Activated T-helper 2 cell treated with anti-CD3 and anti-CD28 coated beads, Interferon-gamma antibody, Interleukin-2, Interleukin-4, amounts not matched to agents 10 μg/mL and 5 μg/mL and 100 μg/mL, durations not matched to agents 14 hours and 24 hours and 36 hours (primary cell): ENCODE measurements around the gene PCDHB12. TPM values are rescaled to one million over a fixed set of nuclear protein-coding genes. Genes with fewer than 3 reads are reported as not detected.
"Not testable (repeated sequence)": the region's sequence is repeated elsewhere in the genome, so short reads cannot be mapped to it uniquely, and the experiment has no call there.

Experiments used
- DNase-seq: peaks from one replicate; pipeline ENCODE4 v3.0.0; 2021; ENCODE audit warnings: low spot score
- H3K27ac Mint-ChIP-seq: one replicate; pipeline ENCODE4 v1.8.0; 2021; ENCODE audit warnings: mixed read lengths
- H3K27me3 Mint-ChIP-seq: one replicate; pipeline ENCODE4 v1.8.0; 2021; ENCODE audit warnings: low read depth, mixed read lengths
- H3K36me3 Mint-ChIP-seq: one replicate; pipeline ENCODE4 v1.8.0; 2021; ENCODE audit warnings: low read depth, mixed read lengths
- H3K4me1 Mint-ChIP-seq: one replicate; pipeline ENCODE4 v1.8.0; 2021; ENCODE audit warnings: low read depth, mixed read lengths
- H3K4me3 Mint-ChIP-seq: one replicate; pipeline ENCODE4 v1.8.0; 2021; ENCODE audit warnings: low read depth, mild to moderate bottlenecking, moderate library complexity, mixed read lengths
- H3K9me3 Mint-ChIP-seq: one replicate; pipeline ENCODE4 v1.8.0; 2021; ENCODE audit warnings: mixed read lengths
- intact Hi-C: fragments of 100-400 bp; cut with micrococcal nuclease; formaldehyde crosslinking; loops from one replicate; pipeline ENCODE4 v1.15.1; 2023
- total RNA-seq: library from RNA; stranded (reverse); gene quantifications from 2 replicates; pipeline ENCODE4 v1.2.3, GENCODE V29; 2022

The PCDHB12 gene
- total RNA-seq, 1 donor from 2014 or later: not detected

- intact Hi-C loops: loop anchor here (5.0 kb wide), 1 partner anchor 154 kb away; the partner anchor contains the start of gene PCDHGA3
- H3K9me3 Mint-ChIP-seq: peaks cover 44% of the 10 kb centered on the region
- H3K27ac Mint-ChIP-seq, DNase-seq, H3K36me3 Mint-ChIP-seq, H3K27me3 Mint-ChIP-seq, H3K4me1 Mint-ChIP-seq, H3K4me3 Mint-ChIP-seq: not testable (repeated sequence)
Measured at GRCh38 chr5:141188682-141189081, 19.8 kb upstream of the PCDHB12 start.

- not testable (repeated sequence) for DNase-seq, H3K4me1 Mint-ChIP-seq, H3K4me3 Mint-ChIP-seq, H3K27ac Mint-ChIP-seq, H3K27me3 Mint-ChIP-seq, H3K36me3 Mint-ChIP-seq
- peaks cover 44% of the 10 kb centered on the region for H3K9me3 Mint-ChIP-seq
- intact Hi-C loops: loop anchor here (5.0 kb wide), 1 partner anchor 153 kb away; the partner anchor contains the start of gene PCDHGA3
Measured at GRCh38 chr5:141189131-141189530, 19.4 kb upstream of the PCDHB12 start.

GRCh38 chr5:141192110-141192725, 16.3 kb upstream of the PCDHB12 start, which contains the start of gene PCDHB10:
PCDHB10 (plus strand) TSS chr5:141192353; CDS start chr5:141192553, 200 bp downstream.
- intact Hi-C loops: no loop called here
- Mint-ChIP-seq H3K4me3 (no peak within 1 kb of the TSS), H3K27me3 (peaks cover 2% of the 10 kb centered on the region)

GRCh38 chr5:141194332-141194731, 14.2 kb upstream of the PCDHB12 start:
- H3K36me3 Mint-ChIP-seq, DNase-seq, H3K27ac Mint-ChIP-seq, H3K27me3 Mint-ChIP-seq, intact Hi-C loops, H3K4me1 Mint-ChIP-seq, H3K4me3 Mint-ChIP-seq: not testable (repeated sequence)
- peaks cover 58% of the 10 kb centered on the region for H3K9me3 Mint-ChIP-seq

More at GRCh38 chr5:141192110-141192725, 16.3 kb upstream of the PCDHB12 start, which contains the start of gene PCDHB10:
- no peak for DNase-seq
- no peaks in the 10 kb centered on the region for H3K4me1 Mint-ChIP-seq
- no peak within 1 kb of the TSS for H3K27ac Mint-ChIP-seq
- peaks cover 53% of the 10 kb centered on the region for H3K9me3 Mint-ChIP-seq
- peaks cover 3% of the 10 kb centered on the region for H3K36me3 Mint-ChIP-seq

- no peaks in the 10 kb centered on the region for H3K36me3 Mint-ChIP-seq
- no peak for DNase-seq
- no peaks in the 10 kb centered on the region for H3K27me3 Mint-ChIP-seq
- H3K9me3 Mint-ChIP-seq: peaks cover 68% of the 10 kb centered on the region
- no peaks in the 10 kb centered on the region for H3K4me1 Mint-ChIP-seq
- no peak overlapping the region for H3K4me3 Mint-ChIP-seq
- no peak overlapping the region for H3K27ac Mint-ChIP-seq
- intact Hi-C loops: no loop called here
Measured at GRCh38 chr5:141196363-141196762, 12.2 kb upstream of the PCDHB12 start.

GRCh38 chr5:141199359-141200235, 8.9 kb upstream of the PCDHB12 start, which contains the start of gene PCDHB11:
PCDHB11 (plus strand) TSS chr5:141199627; CDS start chr5:141199775, 148 bp downstream.
- H3K4me1 Mint-ChIP-seq: no peaks in the 10 kb centered on the region
- H3K27ac Mint-ChIP-seq: no peak within 1 kb of the TSS
- no peak within 1 kb of the TSS for H3K4me3 Mint-ChIP-seq
- H3K9me3 Mint-ChIP-seq: peaks cover 51% of the 10 kb centered on the region
- no peaks in the 10 kb centered on the region for H3K36me3 Mint-ChIP-seq
- no peak for DNase-seq
- H3K27me3 Mint-ChIP-seq: no peaks in the 10 kb centered on the region
- intact Hi-C loops: no loop called here

GRCh38 chr5:141201126-141201525, 7.4 kb upstream of the PCDHB12 start:
- H3K4me1 Mint-ChIP-seq, intact Hi-C loops, H3K27ac Mint-ChIP-seq, H3K27me3 Mint-ChIP-seq, H3K36me3 Mint-ChIP-seq, DNase-seq, H3K4me3 Mint-ChIP-seq: not testable (repeated sequence)
- peaks cover 43% of the 10 kb centered on the region for H3K9me3 Mint-ChIP-seq

- peaks cover 38% of the 10 kb centered on the region for H3K9me3 Mint-ChIP-seq
- DNase-seq, H3K36me3 Mint-ChIP-seq, H3K4me3 Mint-ChIP-seq, H3K27ac Mint-ChIP-seq, H3K27me3 Mint-ChIP-seq, H3K4me1 Mint-ChIP-seq, intact Hi-C loops: not testable (repeated sequence)
Measured at GRCh38 chr5:141201646-141202045, 6.9 kb upstream of the PCDHB12 start.

GRCh38 chr5:141210281-141210680, 1.8 kb downstream of the PCDHB12 start:
- H3K4me3 Mint-ChIP-seq, H3K27me3 Mint-ChIP-seq, H3K4me1 Mint-ChIP-seq, DNase-seq, H3K36me3 Mint-ChIP-seq, intact Hi-C loops, H3K27ac Mint-ChIP-seq: not testable (repeated sequence)
- peaks cover 14% of the 10 kb centered on the region for H3K9me3 Mint-ChIP-seq

GRCh38 chr5:141210849-141211248, 2.3 kb downstream of the PCDHB12 start:
- H3K4me3 Mint-ChIP-seq, DNase-seq, H3K27me3 Mint-ChIP-seq, H3K27ac Mint-ChIP-seq, intact Hi-C loops, H3K36me3 Mint-ChIP-seq, H3K4me1 Mint-ChIP-seq: not testable (repeated sequence)
- peaks cover 17% of the 10 kb centered on the region for H3K9me3 Mint-ChIP-seq

- peaks cover 34% of the 10 kb centered on the region for H3K9me3 Mint-ChIP-seq
- DNase-seq, H3K4me1 Mint-ChIP-seq, intact Hi-C loops, H3K36me3 Mint-ChIP-seq, H3K27me3 Mint-ChIP-seq, H3K27ac Mint-ChIP-seq, H3K4me3 Mint-ChIP-seq: not testable (repeated sequence)
Measured at GRCh38 chr5:141213656-141214339, 5.3 kb downstream of the PCDHB12 start, which contains the start of gene PCDHB13. PCDHB13 (plus strand) TSS chr5:141213919; CDS start chr5:141214124, 205 bp downstream.

- DNase-seq, H3K27me3 Mint-ChIP-seq, H3K4me1 Mint-ChIP-seq, H3K36me3 Mint-ChIP-seq, intact Hi-C loops, H3K27ac Mint-ChIP-seq, H3K4me3 Mint-ChIP-seq: not testable (repeated sequence)
- peaks cover 39% of the 10 kb centered on the region for H3K9me3 Mint-ChIP-seq
Measured at GRCh38 chr5:141214583-141214982, 6.1 kb downstream of the PCDHB12 start.
